GM19351 (cell line): ENCODE data around the gene TNRC6B.
A peak's percentile ranks its signal among the peaks of the same experiment; 100 is the strongest.
"Not testable (repeated sequence)": the region's sequence is repeated elsewhere in the genome, so short reads cannot be mapped to it uniquely, and the experiment has no call there.

ENCODE experiments used
- ATAC-seq: cut with Tn5 transposase; IDR thresholded peaks from one replicate; pipeline ENCODE4 v1.9.1; 2021; ENCODE audit warnings: mild to moderate bottlenecking, moderate library complexity; ENCODE audit not compliant: unreplicated experiment

The TNRC6B gene

DNA sequence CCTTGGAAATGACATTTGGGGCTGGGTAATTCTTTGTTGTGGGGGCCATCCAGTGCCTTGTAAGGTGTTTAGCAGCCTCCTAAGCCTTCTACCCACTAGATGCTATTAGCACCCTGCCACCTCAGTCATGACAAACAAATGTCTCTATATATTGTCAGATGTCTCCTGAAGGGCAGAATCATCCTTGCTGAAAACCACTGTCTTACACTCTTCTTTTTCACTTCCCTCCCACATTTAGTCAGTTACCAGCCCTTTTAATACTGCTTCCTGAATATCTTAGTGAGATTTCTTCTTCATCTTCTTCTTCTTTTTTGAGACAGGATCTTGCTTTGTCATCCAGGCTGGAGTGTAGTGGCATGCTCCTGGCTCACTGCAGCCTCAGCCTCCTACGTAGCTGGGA, 33.1 kb downstream of the TNRC6B start:
- ATAC-seq: peak; percentile 49

DNA sequence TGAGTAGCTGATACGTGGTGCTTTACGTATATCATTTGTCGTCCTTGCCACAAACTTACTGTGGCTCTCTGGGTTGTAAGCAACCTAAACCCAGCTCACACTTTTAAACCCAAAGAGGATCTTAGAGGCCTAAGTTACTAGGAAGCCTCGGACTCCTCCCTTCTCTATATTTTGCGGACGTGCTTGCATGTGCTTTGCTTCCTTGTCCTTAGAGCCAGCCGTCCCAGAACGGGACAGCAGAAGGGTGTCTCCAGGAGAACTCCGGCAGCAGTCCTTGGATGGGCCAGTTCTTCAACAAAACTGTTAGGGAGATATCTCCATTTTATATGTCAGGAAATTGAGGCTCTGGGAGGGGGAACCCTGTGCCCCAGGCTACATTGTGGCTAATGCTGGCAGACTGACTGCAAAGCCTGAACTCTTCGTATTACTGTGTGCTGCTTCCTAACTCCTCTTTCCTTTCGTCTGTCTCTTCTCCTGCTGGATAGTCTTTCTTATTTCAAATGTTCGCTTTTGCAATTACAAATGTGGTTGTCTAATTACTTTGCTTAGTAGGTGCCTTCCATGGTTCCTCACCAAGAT, 33.8 kb downstream of the TNRC6B start:
- no peak for ATAC-seq

DNA sequence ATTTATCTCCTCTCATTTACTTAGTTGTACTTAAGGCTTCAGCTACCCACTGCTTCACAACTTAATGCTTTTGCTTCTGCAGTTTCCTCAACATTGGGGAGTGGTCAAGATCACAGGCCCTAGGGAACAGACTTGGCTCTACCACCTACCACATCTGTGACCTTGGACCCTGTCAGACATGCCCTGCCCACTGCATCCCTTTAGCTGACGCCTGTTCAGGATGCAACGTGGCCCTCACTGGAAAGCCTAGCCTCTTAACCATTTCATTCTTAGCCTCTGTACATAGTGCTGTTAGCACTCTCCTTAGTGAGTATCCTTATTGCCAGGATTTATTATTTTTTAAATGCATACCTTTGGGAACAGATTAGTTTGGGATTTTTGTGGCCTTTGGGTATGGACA, 34.4 kb downstream of the TNRC6B start:
- ATAC-seq: no peak

DNA sequence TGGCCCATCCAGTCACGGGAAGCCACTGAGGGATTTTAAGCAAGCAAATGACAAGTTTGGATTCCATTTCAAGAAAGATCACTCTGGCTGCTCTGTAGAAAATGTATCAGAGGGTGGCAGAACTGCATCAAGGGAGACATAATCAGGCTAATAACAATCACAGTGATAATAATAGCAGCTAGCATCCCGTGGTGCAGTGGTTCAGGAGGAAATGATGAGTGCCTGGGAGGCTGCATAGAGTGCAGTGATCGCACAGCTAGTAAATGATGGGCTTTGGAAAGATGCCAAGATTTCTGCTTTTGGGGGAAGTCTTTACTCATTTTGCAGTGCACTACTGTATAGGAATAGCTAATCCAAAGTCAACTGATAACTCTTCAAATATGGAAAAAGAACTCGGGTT, 35.8 kb downstream of the TNRC6B start:
- no peak for ATAC-seq

DNA sequence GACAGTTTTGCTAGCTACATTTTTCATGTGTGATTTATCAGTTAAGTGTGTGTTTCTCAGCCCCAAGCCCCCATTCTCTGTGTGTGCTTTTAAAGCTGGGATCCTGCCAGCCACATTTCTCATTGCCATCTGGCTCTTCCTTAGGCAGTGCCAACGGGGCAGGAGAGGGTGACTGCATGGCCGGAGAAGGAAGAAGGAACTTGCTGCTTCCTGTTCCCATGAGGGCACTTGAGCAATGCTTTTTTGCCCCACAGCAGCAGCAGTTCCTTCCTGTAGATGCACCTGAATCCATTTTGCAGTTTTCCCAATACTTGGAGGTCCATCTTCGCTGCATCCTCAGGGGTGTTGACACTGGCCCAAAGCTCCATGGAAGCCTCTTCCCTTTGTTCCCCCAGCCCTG, 37.5 kb downstream of the TNRC6B start:
- no peak for ATAC-seq

DNA sequence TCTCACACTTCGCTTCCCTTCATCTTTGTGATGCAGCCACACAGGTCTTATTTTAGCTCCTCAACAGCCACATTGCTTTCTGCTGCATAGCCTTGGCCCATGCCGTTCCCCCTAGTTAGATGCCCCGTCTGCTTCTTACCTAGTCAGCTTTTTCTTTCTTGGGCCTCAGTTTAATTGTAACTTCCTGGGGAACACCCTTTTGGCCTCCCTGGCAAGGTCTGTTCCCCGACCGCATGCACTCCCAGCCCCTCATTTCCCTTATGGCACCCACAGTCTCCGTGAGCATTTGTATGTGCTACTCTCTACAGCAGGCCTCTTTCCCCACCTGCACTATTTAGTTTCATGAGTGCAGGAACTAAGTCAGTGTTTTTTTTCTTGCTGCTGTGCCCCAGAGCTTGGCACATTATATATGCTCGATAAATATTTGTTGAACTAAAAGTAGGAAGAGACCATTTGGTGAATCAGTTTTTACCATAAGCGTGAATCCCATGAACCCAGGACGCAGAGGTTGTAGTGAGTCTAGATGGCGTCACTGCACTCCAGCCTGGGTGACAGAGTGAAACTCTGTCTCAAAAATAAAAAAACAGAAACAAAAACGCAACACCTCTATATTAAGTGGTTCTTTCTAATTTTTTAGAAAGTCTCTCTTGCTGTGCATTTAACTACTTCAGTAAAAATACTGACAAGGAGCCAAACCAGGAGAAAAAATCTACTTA, 38.5 kb downstream of the TNRC6B start:
- ATAC-seq: no peak

DNA sequence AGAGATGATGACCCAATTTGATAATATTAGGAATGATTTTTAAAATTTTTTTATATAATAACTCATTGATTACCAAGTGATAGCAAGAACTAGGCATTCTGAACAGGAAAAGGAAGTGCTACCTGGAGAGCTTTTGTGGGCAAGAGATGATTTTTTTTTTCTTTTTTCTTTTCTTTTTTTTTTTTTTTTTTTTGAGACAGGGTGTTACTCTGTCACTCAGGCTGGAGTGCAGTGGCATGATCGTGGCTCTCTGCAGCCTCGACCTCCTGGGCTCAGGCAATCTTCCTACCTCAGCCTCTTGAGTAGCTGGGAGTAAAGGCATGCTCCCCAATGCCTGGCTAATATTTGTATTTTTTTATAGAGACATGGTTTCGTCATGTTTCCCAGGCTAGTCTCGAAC, 40.4 kb downstream of the TNRC6B start:
- ATAC-seq: no peak

DNA sequence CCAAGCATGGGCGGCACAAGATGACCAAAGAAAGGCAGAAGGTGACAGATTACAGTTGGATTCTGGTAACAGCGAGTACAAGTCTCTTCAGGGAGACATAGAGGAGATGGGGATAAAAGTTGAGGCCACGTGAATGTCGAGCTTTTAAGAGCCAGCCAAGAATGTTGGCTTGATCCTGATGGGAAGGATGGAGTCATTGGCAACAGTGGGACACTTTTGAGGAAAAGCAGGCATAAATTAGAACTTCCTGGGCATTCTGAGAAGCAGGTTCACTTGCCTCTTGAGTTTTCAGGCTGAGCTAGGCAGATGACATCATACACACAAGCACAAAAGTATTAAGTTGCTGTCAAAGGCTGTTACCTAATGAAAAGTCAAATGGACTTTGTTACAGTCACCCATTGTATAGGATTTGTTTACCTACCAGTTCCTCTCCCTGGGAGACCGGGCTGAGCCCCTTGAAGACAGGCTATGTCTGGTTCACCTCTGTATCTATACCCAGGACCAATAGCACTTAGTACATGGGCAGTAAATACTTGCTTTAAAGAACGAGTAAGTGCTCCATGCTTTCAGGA, 41.1 kb downstream of the TNRC6B start:
- no peak for ATAC-seq

DNA sequence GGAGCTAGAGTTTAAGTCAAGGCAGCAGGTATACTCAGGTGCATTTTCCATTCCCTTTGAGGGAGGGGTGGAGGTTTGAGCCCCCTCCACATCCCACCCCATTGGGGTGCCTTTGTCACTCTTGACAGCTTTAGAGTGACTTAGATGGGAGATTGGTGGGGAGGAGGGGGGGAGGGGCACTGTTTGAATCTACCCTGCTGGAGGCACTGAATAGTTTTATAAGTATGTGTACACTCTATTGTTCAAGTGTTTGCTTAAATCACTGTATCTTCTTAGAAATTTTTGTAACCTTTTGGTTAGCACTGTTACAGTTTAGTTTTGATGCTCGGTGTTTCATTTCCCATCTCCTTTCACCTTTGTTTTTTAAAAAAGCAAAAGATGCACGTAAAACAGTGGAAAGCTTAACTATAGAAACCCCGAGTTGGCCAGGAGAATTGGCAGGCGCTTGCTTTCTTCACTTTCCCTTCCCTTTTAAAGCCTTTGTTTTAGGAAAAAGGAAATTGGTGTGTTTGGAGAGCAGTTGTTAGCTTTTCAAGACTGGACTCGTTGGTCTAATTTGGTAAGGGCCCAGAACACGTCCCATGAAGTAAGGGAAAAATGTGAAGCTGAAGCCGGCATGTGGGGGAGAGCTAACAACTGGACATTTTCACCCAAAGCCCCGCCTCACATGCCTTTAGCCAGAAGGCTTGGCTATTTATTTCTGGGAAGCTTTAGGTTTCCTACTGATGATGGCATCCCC, 42.8 kb downstream of the TNRC6B start:
- ATAC-seq: no peak

DNA sequence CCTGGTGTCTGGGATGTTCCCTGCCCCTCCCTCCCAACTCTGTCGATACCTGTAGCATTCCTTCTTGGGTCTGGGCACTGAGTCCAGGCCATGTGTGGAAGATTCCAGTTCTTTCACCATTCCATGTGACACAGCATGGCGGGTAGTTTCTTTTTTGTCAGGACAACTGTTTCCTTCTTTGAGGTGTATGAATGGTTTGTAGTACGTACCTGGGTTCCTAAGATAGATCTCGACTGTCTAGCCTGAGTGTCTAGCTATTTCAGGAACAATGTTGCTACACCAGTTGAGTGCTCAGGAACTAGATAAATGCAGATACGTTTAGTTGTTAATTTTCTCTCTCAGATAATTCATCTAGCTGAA, 43.3 kb downstream of the TNRC6B start:
- no peak for ATAC-seq

DNA sequence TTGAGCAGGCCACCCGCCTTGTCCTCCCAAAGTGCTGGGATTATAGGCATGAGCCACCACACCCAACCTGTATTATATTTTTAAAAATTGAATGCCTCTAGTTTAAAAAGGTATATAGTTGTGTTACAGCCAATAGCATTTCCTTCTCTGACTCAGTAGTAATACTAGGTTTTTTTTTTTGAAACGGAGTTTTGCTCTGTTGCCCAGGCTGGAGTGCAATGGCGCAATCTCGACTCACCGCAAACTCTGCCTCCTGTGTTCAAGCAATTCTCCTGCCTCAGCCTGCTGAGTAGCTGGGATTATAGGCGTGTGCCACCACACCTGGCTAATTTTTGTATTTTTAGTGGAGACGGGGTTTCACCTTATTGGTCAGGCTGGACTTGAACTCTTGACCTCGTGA, 45.3 kb downstream of the TNRC6B start:
- not testable (repeated sequence) for ATAC-seq

DNA sequence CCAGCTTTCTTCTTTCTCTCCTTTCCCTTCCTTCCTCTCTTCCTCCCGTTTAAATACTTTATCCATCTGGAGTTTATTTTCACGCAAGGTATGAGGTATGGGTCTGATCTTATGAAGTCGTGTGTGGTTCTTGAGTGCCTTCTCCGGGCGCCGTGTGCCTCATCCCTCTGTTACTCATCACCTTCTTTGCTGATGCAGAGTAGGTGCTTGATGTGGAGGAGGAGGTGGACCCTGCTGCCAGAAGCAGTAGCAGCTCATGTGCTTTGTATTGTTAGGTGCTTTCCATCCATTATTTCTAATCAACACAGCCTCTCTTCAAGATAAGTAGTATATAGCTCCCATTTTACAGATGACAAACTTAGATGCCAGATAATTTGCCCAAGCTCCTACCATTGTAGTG, 47.0 kb downstream of the TNRC6B start:
- no peak for ATAC-seq

DNA sequence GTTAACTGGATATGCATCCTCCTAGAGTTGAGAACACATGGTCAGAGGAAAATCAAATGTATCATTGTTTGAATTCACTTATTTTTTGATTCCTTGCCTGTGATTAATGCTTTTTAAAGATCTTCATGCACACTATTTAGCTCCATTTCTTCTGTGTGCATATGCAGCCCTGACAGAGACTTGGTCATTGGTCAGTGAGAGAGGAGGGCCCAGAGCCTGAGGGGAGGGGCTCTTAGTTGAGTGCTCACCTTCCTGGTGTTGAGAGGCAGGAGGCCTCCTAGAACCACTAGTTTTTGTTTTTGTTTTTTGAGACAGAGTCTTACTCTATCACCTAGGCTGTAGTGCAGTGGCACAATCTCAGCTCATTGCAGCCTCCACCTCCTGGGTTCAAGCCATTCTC, 48.9 kb downstream of the TNRC6B start:
- ATAC-seq: no peak

DNA sequence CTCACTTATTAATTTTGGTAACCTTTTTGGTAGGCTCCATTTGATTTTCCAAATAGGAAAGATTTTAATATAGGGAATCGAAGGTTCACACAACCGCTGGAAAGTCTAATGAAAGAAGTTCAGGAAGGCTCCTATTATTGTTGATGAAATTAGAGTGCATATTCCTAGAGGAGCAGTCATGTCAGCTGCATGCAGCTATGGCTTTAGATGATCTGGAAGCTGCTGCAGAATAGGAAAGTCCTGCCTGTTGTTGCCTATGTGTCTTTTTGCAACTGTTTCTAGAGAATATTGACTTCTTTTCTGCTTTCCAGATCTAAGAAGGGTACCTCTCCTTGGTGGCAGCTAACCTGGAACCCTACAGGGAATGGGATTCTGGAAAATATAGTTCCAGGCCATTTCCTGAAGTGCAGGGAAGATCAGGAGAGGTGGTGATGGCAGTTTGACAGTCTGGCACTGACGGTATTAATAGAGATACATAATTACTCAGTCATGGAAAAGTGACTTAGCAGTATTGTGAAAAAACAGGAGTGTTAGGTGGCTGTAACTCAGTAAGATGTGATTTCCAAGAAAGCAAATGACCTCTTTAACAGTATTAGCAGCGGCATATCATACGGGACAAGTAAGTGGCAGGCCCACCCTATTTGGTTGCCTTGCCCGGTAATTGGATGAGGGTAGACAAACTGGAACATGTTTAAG, 54.0 kb downstream of the TNRC6B start:
- no peak for ATAC-seq

DNA sequence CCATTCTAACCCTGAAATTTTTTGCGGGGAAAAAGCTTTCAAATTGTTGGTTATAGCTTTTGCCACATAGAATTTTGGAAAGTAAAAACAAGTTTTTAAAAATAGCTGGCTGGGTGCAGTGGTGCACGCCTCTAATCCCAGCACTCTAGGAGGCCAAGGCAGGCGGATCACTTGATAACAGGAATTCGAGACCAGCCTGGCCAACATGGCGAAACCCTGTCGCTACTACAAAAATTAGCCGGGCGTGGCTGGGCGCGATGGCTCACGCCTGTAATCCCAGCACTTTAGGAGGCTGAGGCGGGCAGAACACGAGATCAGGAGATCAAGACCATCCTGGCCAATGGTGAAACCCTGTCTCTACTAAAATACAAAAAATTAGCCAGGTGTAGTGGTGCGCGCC, 54.9 kb downstream of the TNRC6B start:
- ATAC-seq: no peak

DNA sequence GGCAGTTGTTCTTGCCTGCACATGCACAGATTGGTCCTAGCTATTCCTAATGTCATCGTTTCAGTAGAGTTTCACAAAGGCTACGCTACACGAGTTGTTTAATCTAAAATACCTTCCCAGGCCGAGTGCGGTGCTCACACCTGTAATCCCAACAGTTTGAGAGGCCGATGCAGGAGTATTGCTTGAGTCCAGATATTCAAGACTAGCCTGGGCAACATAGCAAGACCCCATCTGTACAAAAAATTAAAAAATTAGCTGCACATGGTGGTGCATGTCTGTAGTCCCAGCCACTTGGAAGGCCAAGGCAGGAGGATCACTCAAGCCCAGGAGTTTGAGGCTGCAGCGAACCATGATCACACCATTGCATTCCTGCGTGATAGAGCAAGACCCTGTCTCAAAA, 56.2 kb downstream of the TNRC6B start:
- no peak for ATAC-seq

DNA sequence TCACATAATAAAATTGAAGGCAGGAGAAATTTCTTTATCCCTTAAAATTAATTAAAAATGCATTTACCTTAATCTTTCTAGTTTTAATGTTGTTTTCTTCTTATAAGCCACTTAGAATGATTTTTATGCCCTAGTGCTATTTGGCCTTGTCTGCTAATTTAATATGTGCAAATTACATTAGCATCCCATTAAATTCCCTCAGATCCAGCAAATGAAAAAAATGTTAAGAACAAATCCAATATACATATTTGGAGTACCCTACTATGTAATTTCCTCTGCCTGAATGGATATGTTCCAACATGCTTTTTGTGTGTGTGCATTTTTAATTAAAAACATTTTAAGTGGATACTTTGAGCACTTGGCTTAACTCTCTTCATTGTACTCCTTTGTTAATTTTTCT, 56.9 kb downstream of the TNRC6B start:
- no peak for ATAC-seq

DNA sequence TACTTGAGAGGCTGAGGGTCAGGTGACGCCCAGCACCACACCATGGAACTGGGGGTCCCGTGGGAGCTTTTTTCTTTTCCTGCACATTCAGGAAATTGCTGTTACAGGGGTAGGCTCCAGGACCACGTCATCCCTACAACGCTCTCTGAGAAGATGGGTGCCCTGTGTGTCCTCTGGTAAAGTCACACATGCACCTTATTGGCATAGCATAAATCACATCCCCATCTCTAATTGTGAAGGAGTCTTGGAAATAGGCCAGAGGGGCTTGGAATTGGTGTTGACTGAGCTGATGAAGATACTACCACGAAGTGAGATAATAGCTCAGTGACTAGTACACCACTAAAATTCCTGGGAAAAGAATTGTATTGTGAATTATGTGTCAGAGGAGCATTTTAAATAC, 57.6 kb downstream of the TNRC6B start:
- ATAC-seq: no peak

DNA sequence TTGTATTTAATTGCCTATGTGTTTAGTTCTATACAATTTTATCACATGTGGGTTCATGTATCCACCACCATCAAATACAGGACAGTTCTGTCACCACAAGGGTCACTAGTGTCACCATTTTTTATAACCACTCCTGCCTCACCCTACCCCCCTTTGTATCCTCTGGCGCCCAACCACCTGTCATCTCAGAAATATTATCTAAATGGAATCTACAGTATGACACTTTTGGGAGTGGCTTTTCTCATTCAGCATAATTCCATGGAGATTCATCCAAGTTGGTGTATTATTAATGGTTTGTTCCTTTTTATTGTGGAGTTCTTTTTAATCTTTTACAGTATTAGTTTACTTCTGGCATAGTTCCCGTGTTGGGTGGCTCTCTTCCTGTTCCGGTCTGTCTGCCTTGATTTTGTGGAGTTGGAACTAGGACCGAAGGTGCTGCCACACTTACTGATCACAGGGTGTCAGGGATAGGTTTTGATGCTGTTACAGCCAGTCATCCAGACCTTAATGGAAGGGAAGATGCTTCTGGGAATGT, 58.5 kb downstream of the TNRC6B start:
- ATAC-seq: no peak

DNA sequence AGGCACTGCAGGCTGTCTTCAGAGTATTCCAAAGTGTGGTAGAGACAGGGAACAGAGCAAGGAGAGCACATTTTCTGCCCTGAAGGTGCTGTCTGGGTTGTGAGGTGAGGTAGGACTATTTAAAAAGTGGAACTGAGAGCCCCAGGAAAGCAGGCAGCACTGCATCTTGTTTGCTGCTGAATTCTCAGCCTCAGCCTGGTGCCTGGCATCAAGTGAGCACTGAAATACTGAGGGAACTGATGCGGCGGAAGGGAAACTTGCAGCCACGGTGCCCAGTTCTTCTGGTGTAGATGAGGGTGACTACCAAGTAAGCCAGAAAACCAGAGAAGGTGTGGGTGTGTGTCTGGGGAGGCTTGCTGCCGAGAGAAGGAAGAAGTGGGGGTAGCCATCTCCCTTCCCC, 59.5 kb downstream of the TNRC6B start:
- ATAC-seq: no peak

DNA sequence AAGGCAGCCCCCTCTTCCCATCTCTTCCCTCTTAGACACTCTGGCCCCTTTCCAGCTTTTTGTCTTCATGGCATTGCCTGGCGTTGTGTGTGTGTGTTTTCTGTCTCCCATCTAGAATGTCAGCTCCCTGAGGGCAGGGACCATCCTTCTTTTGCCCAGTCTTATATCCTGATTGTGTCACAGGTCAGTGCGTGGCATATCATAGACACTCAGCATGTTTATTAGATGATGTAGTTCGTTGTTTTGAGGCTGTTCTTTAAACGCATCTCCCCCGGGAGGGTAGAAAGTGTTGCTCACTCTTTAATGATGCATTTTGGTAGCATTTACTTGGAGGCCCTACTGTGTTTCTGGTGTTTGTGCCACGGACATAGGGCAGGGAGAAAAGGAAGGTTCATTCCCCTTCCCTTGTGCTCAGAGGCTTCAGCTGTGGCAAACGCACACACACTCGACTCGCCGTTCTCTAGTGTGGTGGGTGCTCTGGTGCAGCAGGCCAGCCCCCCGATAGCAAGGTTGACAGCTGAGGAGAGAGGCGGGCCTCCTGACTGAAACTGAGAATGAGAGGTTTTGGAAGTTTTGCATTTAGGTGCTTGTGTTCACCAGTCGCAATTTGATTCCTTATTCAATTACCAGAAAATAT, 60.2 kb downstream of the TNRC6B start:
- no peak for ATAC-seq
